Measurements from ENCODE around the gene FARP1.

The FARP1 gene

GRCh38 chr13:98176777-98177608 lies 34.1 kb downstream of the FARP1 start, which contains the start of gene RNF113B:
Gene RNF113B (minus strand): TSS chr13:98177269. CDS start chr13:98177236, 33 bp downstream.
- DNase-seq: no peak

GRCh38 chr13:98180092-98180491 lies 37.2 kb downstream of the FARP1 start:
- DNase-seq: no peak

GRCh38 chr13:98181111-98181815 lies 38.4 kb downstream of the FARP1 start:
- no peak for DNase-seq

- no peak for DNase-seq
These were observed 39.3 kb downstream of the FARP1 start for GRCh38 chr13:98182153-98182552.

- no peak for DNase-seq
These were observed 39.7 kb downstream of the FARP1 start for GRCh38 chr13:98182589-98182988.

- DNase-seq: peak; percentile 51
These were observed 41.9 kb downstream of the FARP1 start for GRCh38 chr13:98184792-98185191.

- no peak for DNase-seq
These were observed 44.5 kb downstream of the FARP1 start for GRCh38 chr13:98187155-98187964.

GRCh38 chr13:98187965-98188261 lies 45.0 kb downstream of the FARP1 start:
- DNase-seq: no peak

GRCh38 chr13:98188544-98189166 lies 45.8 kb downstream of the FARP1 start:
- no peak for DNase-seq

- no peak for DNase-seq
These were observed 47.1 kb downstream of the FARP1 start for GRCh38 chr13:98189841-98190505.

- DNase-seq: no peak
These were observed 48.1 kb downstream of the FARP1 start for GRCh38 chr13:98190889-98191444.

- no peak for DNase-seq
These were observed 49.1 kb downstream of the FARP1 start for GRCh38 chr13:98192008-98192407.

GRCh38 chr13:98195054-98195791 lies 52.3 kb downstream of the FARP1 start:
- no peak for DNase-seq

GRCh38 chr13:98198683-98199082 lies 55.8 kb downstream of the FARP1 start:
- no peak for DNase-seq

- DNase-seq: no peak
These were observed 56.6 kb downstream of the FARP1 start for GRCh38 chr13:98199480-98199879.

- DNase-seq: no peak
These were observed 57.5 kb downstream of the FARP1 start for GRCh38 chr13:98200211-98200878.

- DNase-seq: no peak
These were observed 58.3 kb downstream of the FARP1 start for GRCh38 chr13:98201189-98201588.

GRCh38 chr13:98201984-98202383 lies 59.1 kb downstream of the FARP1 start:
- DNase-seq: no peak

GRCh38 chr13:98203646-98204326 lies 60.9 kb downstream of the FARP1 start:
- peak; percentile 82 for DNase-seq

- DNase-seq: no peak
These were observed 61.7 kb downstream of the FARP1 start for GRCh38 chr13:98204546-98204945.

Measured in fibroblast of skin of scalp (primary cell).